Uterus (tissue), 4 donors: Measurements from ENCODE around the gene AUTS2. TPM values are rescaled to one million over a fixed set of nuclear protein-coding genes. Genes with fewer than 3 reads are reported as not detected.

Experiments used
- DNase-seq, 2 donors: peaks; one replicate each; pipeline ENCODE4 v3.0.0-alpha.2; 2019 to 2020
- H3K27ac ChIP-seq, 2 donors: fragments of 200-600 bp; sonication (generic); 1 replicate in 1 of 2; 2 replicates in 1 of 2; pipeline ENCODE4 v1.5.1; 2016 to 2018
- H3K27me3 ChIP-seq, 2 donors: fragments of 200-600 bp; sonication (generic); one replicate each; pipeline ENCODE4 v1.5.1; 2018 to 2019; ENCODE audit warnings: control low read depth in 1 of 2
- H3K36me3 ChIP-seq, 2 donors: fragments of 200-600 bp; sonication (generic); one replicate each; pipeline ENCODE4 v1.5.1; 2019; ENCODE audit warnings: control low read depth in 1 of 2
- H3K4me1 ChIP-seq, 2 donors: fragments of 200-600 bp; sonication (generic); one replicate each; pipeline ENCODE4 v1.5.1; 2018 to 2019; ENCODE audit warnings: control low read depth in 1 of 2
- H3K4me3 ChIP-seq, 2 donors: fragments of 200-600 bp; sonication (generic); 1 replicate in 1 of 2; 2 replicates in 1 of 2; pipeline ENCODE4 v1.5.1; 2018 to 2019; ENCODE audit warnings: mild to moderate bottlenecking in 1 of 2
- H3K9me3 ChIP-seq, 2 donors: fragments of 200-600 bp; sonication (generic); one replicate each; pipeline ENCODE4 v1.5.1; 2019; ENCODE audit warnings: control low read depth in 1 of 2
- CTCF ChIP-seq, 4 experiments: fragments of 200-600 bp in 2 of 4; fragments of 450-650 bp in 2 of 4; sonication (generic) in 2 of 4; IDR thresholded peaks; one replicate each; pipeline ENCODE4 v1.5.1; 2016 to 2019; ENCODE audit warnings: antibody characterized with exemption in 4 of 4, mild to moderate bottlenecking in 2 of 4, moderate library complexity in 1 of 4
- POLR2A ChIP-seq, 2 donors: fragments of 450-650 bp; IDR thresholded peaks; one replicate each; pipeline ENCODE4 v1.6.1; 2016; ENCODE audit warnings: antibody characterized with exemption in 2 of 2, mild to moderate bottlenecking in 1 of 2, moderate library complexity in 1 of 2
- intact Hi-C: fragments of 100-400 bp; cut with DNase I; formaldehyde crosslinking; loops from one replicate; pipeline ENCODE4 v1.15.1; 2023; ENCODE audit warnings: low total_unique reads
- total RNA-seq, 4 donors: library from RNA; depleted of rRNA in 3 of 4; stranded (reverse); fragments of >200 nt in 3 of 4; gene quantifications; one replicate each; pipeline versions ENCODE4 v1.1.0 to v1.2.4, GENCODE V29; 2014 to 2023
- donor health status: DM: yes; HTN: yes; CAD: no.

The AUTS2 gene
- total RNA-seq, 4 donors from 2014 or later = 10.5 to 58.2 (median 30.0) TPM

GRCh38 chr7:69615685-69616084 is 17.4 kb downstream of the AUTS2 start:
- intact Hi-C loops = no loop called here
- H3K27me3 ChIP-seq = no peaks in the 10 kb centered on the region
- no peak overlapping the region for H3K27ac ChIP-seq
- DNase-seq = no peak
- H3K36me3 ChIP-seq = no peaks in the 10 kb centered on the region
- H3K4me3 ChIP-seq = no peak overlapping the region
- H3K4me1 ChIP-seq = no peaks in the 10 kb centered on the region
- no peaks in the 10 kb centered on the region for H3K9me3 ChIP-seq
- TF ChIP-seq POLR2A (IDR thresholded peaks at IDR 0.05) = no peak
- TF ChIP-seq CTCF (IDR thresholded peaks at IDR 0.05) = no peak

GRCh38 chr7:69617364-69617763 is 19.1 kb downstream of the AUTS2 start:
- Histone ChIP-seq H3K36me3 (no peaks in the 10 kb centered on the region), H3K9me3 (no peaks in the 10 kb centered on the region), H3K4me1 (no peaks in the 10 kb centered on the region), H3K27me3 (no peaks in the 10 kb centered on the region), H3K4me3 (no peak overlapping the region), H3K27ac (no peak overlapping the region)
- no peak for DNase-seq
- intact Hi-C loops = no loop called here
- TF ChIP-seq POLR2A (IDR thresholded peaks at IDR 0.05) (no peak), CTCF (IDR thresholded peaks at IDR 0.05) (no peak)

GRCh38 chr7:69619054-69619453 is 20.8 kb downstream of the AUTS2 start:
- H3K36me3 ChIP-seq = no peaks in the 10 kb centered on the region
- peaks cover 0 to 3% of the 10 kb centered on the region in 2 donors for H3K4me1 ChIP-seq
- intact Hi-C loops = no loop called here
- H3K27ac ChIP-seq = no peak overlapping the region
- no peak overlapping the region for H3K4me3 ChIP-seq
- no peaks in the 10 kb centered on the region for H3K9me3 ChIP-seq
- no peaks in the 10 kb centered on the region for H3K27me3 ChIP-seq
- DNase-seq = no peak
- no peak for TF ChIP-seq CTCF (IDR thresholded peaks at IDR 0.05)
- no peak for TF ChIP-seq POLR2A (IDR thresholded peaks at IDR 0.05)

GRCh38 chr7:69619635-69620034 is 21.4 kb downstream of the AUTS2 start:
- H3K27ac ChIP-seq = no peak overlapping the region
- no peaks in the 10 kb centered on the region for H3K36me3 ChIP-seq
- H3K27me3 ChIP-seq = no peaks in the 10 kb centered on the region
- H3K4me1 ChIP-seq = peaks cover 0 to 3% of the 10 kb centered on the region in 2 donors
- intact Hi-C loops = no loop called here
- no peak overlapping the region for H3K4me3 ChIP-seq
- H3K9me3 ChIP-seq = no peaks in the 10 kb centered on the region
- TF ChIP-seq POLR2A (IDR thresholded peaks at IDR 0.05) (no peak), CTCF (IDR thresholded peaks at IDR 0.05) (no peak)
- no peak for DNase-seq

GRCh38 chr7:69620063-69620462 is 21.8 kb downstream of the AUTS2 start:
- H3K27ac ChIP-seq = no peak overlapping the region
- DNase-seq = no peak
- no peaks in the 10 kb centered on the region for H3K9me3 ChIP-seq
- intact Hi-C loops = no loop called here
- peaks cover 0 to 3% of the 10 kb centered on the region in 2 donors for H3K4me1 ChIP-seq
- no peak overlapping the region for H3K4me3 ChIP-seq
- TF ChIP-seq CTCF (IDR thresholded peaks at IDR 0.05) (no peak), POLR2A (IDR thresholded peaks at IDR 0.05) (no peak)
- no peaks in the 10 kb centered on the region for H3K27me3 ChIP-seq
- no peaks in the 10 kb centered on the region for H3K36me3 ChIP-seq
